ENCODE measurements around the gene BAG2.
A peak's percentile ranks its signal among the peaks of the same experiment; 100 is the strongest.

BAG2 gene

DNA sequence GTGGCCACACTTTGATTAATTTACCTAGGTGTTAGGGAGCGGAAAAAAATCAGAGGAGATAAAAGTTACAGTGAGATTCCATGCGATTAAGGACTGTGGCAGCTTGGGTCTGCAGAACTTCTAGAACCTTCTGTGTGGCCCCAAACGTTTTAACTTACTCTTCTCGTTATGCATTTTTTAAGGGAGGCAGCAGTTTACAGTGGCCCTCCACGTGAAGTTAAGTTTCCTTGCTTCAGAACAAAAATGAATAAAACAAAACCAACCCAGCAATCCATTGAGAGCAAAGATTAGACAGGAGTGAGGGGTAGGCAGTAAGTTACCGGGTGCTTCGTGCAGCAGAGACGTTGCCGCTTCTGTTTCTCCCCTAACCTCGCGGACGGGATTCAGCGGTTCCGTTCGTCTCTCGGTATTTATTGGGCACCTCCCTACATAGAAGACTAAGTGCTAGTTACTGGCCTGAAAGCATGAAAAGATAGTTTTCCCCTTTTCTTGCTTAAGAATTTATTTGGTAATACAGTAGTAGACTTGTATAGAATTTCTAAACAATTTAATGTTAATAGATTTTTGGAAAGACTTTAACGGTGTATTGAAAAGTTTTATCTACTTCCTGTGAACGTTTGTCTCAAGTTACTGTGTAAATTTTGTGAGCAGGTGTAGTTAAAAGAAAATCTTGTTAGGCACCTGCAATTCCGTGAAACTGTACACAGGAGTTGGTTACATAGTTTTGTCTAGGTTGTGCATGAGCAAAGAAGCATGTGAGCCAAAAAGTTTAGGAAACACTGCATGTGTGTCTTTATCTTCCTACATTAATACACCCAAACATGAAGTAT lies 1.1 kb downstream of the BAG2 start:
- DNase-seq (ENCODE audit: insufficient read length, low spot score) (peak; percentile 39), FAIRE-seq (no peak)

DNA sequence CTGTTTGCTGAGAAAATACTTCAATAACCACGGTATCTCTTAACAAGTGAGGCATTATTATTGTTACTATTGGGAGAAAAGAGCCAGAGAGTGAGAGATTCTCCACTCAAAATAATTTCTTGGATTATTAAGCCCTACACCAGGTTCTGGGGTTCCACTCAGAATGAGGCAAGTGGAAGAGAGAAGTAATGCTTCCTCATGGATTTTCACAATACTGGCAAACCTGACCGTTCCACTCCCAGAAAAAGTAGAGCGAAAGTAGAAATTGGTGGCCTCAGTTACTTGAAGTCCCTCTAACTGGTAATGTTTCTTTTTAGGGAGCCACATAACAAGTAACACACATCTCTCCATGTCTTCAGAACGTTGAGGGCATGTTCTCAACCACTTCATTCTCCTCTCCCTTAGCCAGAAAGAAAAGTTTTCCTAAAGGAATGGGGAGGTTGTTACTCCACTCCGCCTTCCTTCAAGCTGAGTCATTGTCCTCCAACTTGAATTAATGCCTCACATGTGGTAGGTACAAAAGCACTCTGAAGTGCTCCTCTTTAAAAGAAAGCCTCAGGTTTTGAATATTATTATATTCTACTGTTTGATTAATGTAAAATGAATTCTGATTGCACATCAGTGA lies 1.9 kb downstream of the BAG2 start:
- FAIRE-seq (peak; percentile 69), DNase-seq (ENCODE audit: insufficient read length, low spot score) (peak; percentile 58)

DNA sequence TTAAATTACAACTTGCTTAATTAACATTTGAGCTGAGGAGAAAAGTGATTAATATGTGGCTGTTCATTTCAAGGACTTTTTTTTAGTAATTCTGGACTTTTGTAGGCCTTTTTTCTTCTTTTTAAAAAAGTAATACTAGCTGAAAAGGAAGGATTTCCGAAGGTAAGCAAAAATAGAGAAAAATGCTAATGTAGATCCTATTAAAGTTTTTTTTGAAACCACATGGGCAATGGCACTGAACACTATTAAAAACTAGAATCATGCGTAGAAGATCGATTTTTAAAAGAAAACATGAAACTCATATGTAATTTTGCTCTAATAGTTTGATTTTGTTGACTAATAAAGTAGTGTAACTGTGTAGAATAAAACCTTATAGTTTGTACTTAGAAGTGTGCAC lies 2.4 kb downstream of the BAG2 start:
- FAIRE-seq = no peak
- DNase-seq (ENCODE audit: insufficient read length, low spot score) = no peak

DNA sequence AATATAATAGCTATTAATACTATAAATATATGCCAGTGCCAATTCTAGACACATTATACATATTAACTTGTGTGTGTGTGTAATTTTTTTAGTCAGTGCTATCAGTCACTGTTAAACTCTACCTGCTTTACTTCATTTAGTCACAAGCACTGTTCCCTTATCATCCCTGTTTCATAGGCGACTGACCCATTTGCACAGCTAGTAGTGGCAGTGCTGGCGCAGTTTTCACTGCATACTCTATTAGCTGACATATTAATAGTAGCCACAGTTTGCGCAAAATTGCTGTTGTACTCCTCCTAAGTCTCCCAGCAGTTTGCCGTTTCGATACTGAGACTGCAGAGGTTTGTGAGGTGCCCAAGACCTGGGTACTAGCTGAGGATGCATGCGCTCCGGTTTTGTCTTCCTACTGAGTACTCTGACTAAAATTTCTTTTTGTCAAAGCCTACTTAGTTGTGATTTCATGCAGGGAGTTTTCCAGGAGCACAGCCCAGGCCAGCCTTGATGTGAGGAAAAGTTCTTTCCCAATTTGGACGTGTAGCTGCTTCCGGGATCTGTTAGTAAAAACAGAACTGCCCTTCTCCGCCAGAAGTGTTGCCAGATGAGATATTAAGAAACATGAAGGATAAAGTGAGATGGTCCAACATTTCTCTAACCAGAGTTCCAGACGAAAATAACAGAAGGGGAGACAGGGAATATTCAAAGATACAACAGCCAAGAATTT lies 5.6 kb downstream of the BAG2 start:
- no peak for DNase-seq (ENCODE audit: insufficient read length, low spot score)
- no peak for FAIRE-seq

DNA sequence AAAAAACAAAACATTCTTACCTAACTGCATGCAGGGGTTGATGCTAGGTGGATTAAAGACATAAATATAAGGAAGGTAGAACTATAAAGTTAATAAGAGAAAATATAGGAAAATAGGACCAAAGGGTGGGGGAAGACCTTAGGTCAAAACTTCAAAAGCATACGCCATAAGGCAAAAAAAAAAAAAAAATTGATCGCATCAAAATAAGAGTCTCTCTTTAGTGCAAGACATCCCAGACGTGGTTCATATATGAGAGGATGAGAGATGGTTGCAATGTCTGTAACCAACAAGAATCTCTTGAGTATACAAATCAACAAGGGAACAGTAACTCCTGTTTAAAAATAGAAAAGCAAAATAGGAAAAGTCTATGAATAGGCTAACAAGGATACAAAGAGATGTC lies 8.5 kb downstream of the BAG2 start:
- no peak for FAIRE-seq
- no peak for DNase-seq (ENCODE audit: insufficient read length, low spot score)

DNA sequence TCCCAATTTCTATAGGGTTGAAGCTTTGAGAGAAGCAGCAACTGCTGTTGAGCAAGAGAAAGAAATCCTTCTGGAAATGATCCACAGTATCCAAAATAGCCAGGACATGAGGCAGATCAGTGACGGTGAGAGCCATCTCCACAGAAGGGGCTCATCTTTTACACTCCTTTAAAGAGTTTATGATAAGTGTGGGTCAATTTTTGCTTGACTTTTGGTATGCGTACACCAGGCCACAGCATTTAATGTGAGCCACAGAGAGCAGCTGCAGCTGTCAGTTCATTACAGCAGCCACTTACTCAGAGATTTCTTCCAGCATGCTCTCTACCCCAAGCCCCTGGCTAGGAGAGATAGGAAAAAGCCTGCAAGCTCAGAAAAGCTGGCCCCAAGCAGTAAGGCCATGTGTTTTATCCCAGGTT lies 9.9 kb downstream of the BAG2 start:
- FAIRE-seq = no peak
- DNase-seq (ENCODE audit: insufficient read length, low spot score) = no peak

DNA sequence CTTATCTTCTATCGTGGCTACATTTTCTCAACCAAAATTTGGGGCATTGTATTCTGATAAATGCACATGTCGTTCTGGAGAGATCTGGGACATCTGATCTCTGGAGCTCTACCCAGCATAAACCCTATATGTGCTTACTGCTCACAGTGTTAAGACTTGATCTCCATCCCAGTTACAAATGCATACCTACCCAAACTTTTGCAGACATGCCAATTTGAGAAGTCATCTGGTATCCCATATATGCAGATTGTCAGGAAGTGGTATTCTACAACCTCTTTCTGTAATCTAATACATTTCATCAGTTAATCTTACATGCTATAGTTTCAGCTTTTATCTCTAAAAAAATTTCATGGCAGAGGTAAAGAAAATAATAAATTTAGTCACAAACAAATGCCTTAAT lies 11.2 kb downstream of the BAG2 start:
- FAIRE-seq = no peak

DNA sequence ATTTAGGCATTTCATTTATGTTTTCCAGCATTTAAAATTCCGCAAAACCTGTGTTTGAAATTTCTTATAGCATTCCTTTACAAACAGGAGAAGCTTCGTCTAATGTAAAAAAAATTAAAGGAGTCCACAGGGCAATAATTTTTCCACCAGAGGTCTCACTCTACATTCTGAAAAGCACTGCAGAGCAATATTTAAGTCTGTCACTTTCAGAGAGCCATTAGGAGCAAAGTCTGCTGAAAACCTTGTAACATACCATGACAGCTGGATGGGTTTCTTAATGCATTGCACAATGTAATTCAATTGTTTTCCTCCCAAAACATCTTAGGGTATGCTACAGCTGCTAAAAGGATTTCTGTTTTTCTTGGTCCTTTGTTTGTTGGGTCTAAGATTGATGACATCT lies 18.0 kb downstream of the BAG2 start:
- FAIRE-seq = no peak
- DNase-seq (ENCODE audit: insufficient read length, low spot score) = no peak

More for the DNA sequence above, 11.2 kb downstream of the BAG2 start:
- no peak for DNase-seq (ENCODE audit: insufficient read length, low spot score)

DNA sequence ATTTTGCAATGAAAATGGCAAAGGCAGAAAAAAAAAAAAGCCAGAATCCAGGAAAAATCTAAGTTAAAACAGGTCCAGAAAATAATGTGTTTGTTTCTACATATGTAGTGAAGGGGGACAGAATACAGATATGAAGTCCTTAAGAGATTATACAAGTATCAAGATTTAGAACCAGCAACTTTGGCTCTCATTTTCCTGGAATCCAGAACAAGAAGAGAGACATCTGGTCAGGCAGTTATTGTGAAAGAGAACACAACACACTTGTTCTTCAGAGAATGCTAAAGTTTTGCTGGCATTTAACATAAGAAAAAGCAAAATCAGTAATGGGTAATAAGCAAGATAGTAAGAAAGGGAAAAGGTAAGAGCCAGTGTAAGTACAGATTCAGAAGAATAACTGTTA lies 21.1 kb downstream of the BAG2 start:
- FAIRE-seq (no peak), DNase-seq (ENCODE audit: insufficient read length, low spot score) (no peak)

DNA sequence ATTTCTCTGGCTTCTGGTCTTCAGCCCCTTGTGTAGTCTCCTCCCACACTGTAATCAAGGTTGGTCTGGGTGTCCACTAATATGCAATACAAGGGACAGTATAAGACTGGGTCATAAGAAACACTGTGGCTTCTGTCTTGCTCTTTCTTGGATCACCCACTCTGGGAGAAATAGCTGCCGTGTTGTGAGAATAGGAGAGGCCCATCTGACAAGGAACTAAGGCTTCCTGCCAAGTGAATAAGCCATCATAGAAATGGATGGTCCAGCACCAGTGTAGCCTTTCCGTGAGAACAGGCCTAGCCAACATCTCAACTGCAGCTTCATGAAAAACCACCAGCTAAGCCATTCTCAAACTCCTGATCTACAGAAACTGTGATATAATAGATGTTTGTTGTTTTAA lies 23.3 kb downstream of the BAG2 start:
- FAIRE-seq (peak; percentile 54), DNase-seq (ENCODE audit: insufficient read length, low spot score) (no peak)

DNA sequence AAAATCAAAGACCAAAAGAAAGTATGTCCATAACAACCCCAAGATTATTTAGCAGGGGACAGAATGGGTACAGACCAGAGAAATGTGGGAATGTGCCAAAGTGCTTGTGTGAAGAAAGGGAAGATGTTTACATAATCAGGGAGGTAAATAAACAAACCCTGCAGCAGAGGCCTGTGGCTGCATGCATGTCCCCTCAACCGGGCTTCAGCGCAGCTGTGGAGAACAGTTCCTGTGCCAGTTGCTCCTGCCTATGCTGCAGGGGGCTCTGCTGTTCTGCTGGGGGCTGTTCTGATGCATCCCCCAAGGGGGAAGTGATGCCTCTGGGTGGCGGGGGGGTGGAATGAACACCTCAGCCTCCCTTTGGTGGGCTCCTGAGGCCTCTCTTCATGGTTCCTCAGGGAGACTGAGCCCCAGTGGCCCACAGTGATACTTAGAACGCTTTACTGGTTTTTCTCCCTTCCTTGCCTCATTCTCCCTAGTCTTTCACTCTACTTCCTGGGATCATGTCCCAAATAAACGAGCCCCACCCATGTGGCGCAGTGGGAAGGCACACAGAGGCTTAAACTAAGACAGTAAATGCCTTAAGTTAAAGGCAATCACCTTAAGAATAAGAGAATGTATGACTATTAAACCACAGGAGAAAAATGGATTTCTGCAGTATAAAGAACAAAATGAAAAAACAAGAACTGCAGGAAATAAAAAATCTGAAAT lies 27.0 kb downstream of the BAG2 start:
- FAIRE-seq = peak; percentile 62
- DNase-seq (ENCODE audit: insufficient read length, low spot score) = no peak

DNA sequence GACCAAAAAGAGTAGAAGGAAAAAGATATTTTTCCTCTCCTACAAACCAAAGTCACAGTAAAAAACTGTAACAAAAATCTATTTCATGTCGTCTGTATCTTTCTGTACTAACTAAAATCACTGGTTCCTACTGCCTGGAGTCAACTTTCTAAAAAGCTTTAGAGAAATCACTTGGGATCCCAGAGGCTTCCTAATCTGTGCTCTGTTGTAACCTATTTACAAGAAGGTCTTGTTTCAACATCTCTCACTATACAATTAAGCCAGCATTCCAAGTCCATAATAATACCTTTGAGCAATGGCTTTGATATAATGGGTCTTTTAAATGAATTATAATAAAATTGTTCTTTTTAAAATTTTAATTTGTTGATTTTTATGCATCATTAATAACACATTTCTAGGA lies 29.6 kb downstream of the BAG2 start:
- DNase-seq (ENCODE audit: insufficient read length, low spot score) (no peak), FAIRE-seq (no peak)

DNA sequence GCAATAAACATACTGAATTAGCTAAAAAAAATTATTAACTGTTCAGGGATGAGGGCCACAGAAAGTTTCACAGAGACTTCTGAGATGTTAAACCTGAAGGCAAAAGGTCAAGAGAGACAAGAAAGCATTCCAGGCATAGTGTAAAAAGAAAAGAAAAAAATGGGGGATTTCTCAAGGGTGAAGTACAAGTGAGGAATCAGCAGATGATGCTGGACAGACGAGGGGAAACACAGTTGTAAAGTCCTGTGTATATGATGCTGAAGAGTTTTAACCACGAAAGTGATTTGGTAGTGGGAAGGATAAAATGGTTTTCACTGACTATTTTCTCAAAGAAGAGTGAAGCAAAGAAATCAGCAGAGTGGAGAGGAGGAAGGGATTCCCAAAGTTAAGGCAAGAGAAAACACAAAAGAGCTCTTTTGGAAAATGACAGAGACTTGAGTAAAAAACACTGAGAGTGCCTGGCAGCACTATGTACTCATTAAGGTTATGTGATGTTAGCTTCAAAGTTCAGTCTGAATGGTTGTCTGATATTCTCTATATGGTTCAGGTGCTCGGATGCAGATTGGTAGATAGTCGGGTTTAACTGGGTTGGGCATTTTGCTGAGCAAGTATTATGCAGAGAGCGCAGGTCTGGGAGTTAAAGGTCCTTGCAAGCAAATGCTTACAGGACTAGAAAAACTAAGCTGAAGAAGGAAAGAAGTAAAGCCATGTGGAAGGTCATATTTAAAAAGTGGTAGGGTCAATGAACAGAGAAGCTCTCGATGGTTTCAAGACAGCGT lies 33.6 kb downstream of the BAG2 start:
- DNase-seq (ENCODE audit: insufficient read length, low spot score) = no peak
- no peak for FAIRE-seq

DNA sequence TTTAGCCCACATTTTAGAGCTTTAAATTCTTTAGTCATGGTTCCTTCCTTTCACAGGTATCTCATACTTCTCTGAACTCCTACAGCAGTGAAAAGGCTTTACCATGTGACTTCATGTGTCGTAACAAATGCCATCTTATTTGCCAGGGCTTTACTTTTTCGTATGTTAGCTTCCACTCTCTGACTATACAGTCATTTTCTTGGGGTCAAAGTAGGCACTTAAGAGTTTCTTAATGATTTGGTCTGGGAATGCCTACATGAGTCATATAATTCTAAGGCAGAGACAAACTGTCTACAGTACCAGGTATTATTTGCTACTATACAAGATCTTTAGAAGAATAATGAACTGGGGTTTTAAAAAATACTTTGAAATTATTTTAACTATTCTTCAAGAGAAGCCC lies 35.0 kb downstream of the BAG2 start:
- DNase-seq (ENCODE audit: insufficient read length, low spot score) (no peak), FAIRE-seq (no peak)

DNA sequence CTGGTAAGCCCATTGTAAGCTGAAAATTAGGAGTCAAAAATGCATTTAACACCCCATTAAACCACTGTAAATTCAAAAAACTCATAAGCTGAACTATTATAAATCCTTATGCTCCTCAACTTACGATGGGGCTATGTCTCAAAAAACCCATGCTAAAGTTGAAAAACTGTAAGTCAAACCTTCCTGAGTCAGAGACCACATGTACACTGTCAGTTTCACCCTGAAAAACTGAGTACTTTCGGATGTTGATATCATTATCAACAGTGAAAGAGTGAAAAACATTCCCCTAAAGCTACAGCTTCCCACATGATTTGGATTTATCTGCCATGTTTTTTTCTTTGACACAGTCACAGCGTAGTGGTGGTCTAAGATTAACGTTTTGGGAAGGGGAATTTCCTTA lies 35.7 kb downstream of the BAG2 start:
- DNase-seq (ENCODE audit: insufficient read length, low spot score) (no peak), FAIRE-seq (no peak)

DNA sequence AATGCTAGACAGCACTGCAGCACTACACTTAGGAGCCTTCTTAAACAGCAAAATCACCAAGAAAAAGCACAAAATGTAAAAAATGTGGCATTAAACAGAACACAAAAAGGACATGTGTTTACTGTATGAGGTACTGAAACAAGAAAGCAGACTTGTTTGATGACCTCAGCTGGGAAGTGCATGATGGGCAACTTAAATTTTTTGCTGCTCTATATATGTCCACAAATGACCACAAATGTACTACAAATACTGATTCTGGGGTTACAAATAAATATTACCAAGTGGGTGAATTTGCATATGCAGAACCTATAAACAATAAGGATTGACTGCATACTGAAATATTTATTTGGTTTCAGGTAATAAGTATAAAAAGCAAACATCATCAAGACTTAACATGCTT lies 36.9 kb downstream of the BAG2 start:
- DNase-seq (ENCODE audit: insufficient read length, low spot score) (no peak), FAIRE-seq (no peak)

DNA sequence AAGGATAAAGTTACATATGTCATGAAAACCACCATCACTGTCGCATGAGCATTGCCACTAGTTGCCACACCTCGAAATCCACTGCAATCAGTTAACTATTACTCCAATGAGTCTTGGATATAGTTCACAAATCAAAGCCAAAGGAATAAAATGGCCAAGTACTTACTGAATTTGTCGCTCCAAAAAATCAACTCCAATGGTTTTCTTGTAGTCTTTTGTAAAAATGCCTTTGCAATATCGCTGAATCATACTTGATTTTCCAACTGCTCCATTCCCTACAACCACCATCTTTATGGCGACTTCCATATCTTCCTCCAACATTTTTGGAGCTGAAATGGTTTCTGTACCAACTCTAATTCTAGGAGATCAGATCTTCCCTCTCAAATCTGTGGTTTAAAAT lies 37.9 kb downstream of the BAG2 start:
- DNase-seq (ENCODE audit: insufficient read length, low spot score) (no peak), FAIRE-seq (no peak)

DNA sequence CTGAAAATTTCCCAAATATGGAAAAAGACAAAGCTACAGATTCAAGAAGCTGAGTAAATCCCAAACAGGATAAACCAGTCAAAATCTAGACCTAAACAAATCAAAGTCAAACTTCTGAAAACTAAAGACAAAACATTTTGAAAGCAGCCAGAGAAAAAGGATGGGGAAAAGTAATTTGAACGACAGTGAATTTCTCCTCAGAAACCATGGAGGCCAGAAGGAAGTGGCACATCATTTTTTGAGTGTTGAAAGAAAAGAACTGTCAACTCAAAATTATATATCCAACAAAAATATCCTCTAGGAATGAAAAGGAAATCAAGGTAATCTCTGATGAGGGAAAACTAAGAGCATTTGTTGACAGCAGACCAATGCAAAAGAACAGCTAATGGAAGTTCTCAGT lies 43.1 kb downstream of the BAG2 start:
- no peak for DNase-seq (ENCODE audit: insufficient read length, low spot score)

DNA sequence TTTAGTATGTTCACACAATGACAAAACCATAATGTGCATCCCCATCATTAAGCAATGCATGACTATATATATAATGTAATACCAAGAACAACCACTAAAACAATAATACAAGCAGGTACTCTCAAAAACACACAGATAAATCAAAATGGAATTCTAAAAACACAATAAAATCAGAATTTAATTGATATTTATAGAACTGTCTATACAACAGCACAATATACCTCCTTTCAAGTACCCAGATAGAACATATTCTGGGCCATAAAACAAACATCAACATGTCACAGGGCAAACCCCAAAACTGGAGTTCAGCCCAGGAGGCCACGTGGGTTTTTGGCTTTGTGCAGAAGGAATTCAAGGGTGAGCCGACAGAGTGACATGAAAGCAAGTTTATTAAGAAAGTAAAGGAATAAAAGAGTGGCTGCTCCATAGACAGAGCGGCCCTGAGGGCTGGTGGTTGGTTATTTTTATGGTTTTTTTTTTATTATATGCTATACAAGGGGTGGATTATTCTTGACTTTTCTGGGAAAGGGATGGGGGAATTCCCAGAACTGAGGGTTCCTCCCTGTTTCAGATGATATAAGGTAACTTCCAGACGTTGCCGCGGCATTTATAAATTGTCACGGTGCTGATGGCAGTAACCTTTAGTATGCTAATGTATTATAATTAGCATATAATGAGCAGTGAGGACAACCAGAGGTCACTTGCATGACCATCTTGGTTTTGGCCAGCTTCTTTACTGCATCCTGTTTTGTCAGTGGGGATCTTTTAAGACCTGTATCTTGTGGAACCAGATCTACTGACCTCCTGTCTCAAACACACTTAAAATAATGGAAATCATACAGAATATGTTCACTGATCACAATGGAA lies 44.3 kb downstream of the BAG2 start:
- DNase-seq (ENCODE audit: insufficient read length, low spot score) (no peak), FAIRE-seq (peak; percentile 9)

More for the DNA sequence above, 43.1 kb downstream of the BAG2 start:
- FAIRE-seq = no peak
